ENCODE results near the gene THTPA. TPM values are rescaled to one million over a fixed set of nuclear protein-coding genes. Genes with fewer than 3 reads are reported as not detected.

The THTPA gene
- total and polyA plus RNA-seq, 2 of the 13 experiments (the other 11 are each of a cell fraction or from before 2014, with no cell fraction given), result 7.4 to 8.7 TPM

- TF ChIP-seq TRAFD1 (CRISPR knock-in tag; IDR thresholded peaks at IDR 0.05; ENCODE audit: borderline replicate concordance), result 0 out of 2 replicates have a peak, but pooled peaks have one; percentile 10
- no peak for TF ChIP-seq ZNF225 (CRISPR knock-in tag; IDR thresholded peaks at IDR 0.05)
- TF ChIP-seq ZNF781 (CRISPR knock-in tag; IDR thresholded peaks at IDR 0.05; ENCODE audit: borderline replicate concordance, not compliant biosample characterization), result no peak
- peak; percentile 65; the same call in 1 of the 2 replicates for TF ChIP-seq DRAP1 (CRISPR knock-in tag; IDR thresholded peaks at IDR 0.05)
- peak; percentile 77; the same call in 1 of the 2 replicates for TF ChIP-seq FOXK1 (CRISPR knock-in tag; IDR thresholded peaks at IDR 0.05; ENCODE audit: borderline replicate concordance, low read depth)
- no peak for TF ChIP-seq MAFG (CRISPR knock-in tag; IDR thresholded peaks at IDR 0.05)
- peak; percentile 80; the same call in 1 of the 2 replicates for TF ChIP-seq ZSCAN9 (CRISPR knock-in tag; IDR thresholded peaks at IDR 0.05; ENCODE audit: borderline replicate concordance)
- no peak for TF ChIP-seq NCOA5 (CRISPR knock-in tag; IDR thresholded peaks at IDR 0.05)
- TF ChIP-seq ZNF589 (CRISPR knock-in tag; conservative IDR thresholded peaks at IDR 0.05), result no peak
- no peak for TF ChIP-seq ZNF512B (CRISPR knock-in tag; IDR thresholded peaks at IDR 0.05; ENCODE audit: borderline replicate concordance)
- no peak for TF ChIP-seq ZNF678 (CRISPR knock-in tag; IDR thresholded peaks at IDR 0.05)
- peak; percentile 86; the same call in 1 of the 2 replicates for TF ChIP-seq ZNF503 (CRISPR knock-in tag; IDR thresholded peaks at IDR 0.05)
Observed at GRCh38 chr14:23602181-23603095, 46.4 kb downstream of the THTPA start (continued).

Data from HepG2 (cell line).